H1 (cell line): ENCODE results near the gene PPP2R3C. TPM values are rescaled to one million over a fixed set of nuclear protein-coding genes. Genes with fewer than 3 reads are reported as not detected.

Experiments
- CTCF ChIA-PET: fragments of 300-600 bp; sonication (Branson Sonifier 250); formaldehyde crosslinking; loops from one replicate; lab custom pipeline; 2021; ENCODE audit not compliant: partially characterized antibody; lab: Charles Lee
- POLR2A ChIA-PET: fragments of 300-600 bp; sonication (Branson Sonifier 250); formaldehyde crosslinking; loops from one replicate; lab custom pipeline; 2021; ENCODE audit warnings: inconsistent platforms; ENCODE audit not compliant: partially characterized antibody; lab: Charles Lee
- DNase-seq, 2 experiments: peaks; one replicate each; pipeline versions ENCODE4 v3.0.0 to v3.0.0-alpha.2; 2010 to 2022; ENCODE audit warnings: low spot score in 2 of 2, low read depth in 1 of 2, mixed read lengths in 1 of 2
- FAIRE-seq: peaks from 2 replicates; lab custom pipeline; 2011; peaks lifted over from hg19 to GRCh38; lab: Jason Lieb, UNC
- H2AFZ ChIP-seq: 2 replicates; pipeline ENCODE4 v1.8.1; 2012; ENCODE audit warnings: low read length, inconsistent platforms
- H2AK5ac ChIP-seq: 2 replicates; pipeline ENCODE4 v1.6.1; 2013; ENCODE audit warnings: low read depth, low read length
- H2BK120ac ChIP-seq: replicated peaks from 2 replicates; pipeline ENCODE3; 2013; ENCODE audit warnings: low read depth, low read length, inconsistent platforms
- H2BK12ac ChIP-seq: 2 replicates; pipeline ENCODE4 v1.6.1; 2013; ENCODE audit warnings: low read depth, low read length
- H2BK15ac ChIP-seq: 2 replicates; pipeline ENCODE4 v1.6.1; 2013; ENCODE audit warnings: low read length
- H2BK20ac ChIP-seq: 2 replicates; pipeline ENCODE4 v1.6.1; 2013; ENCODE audit warnings: low read length
- H2BK5ac ChIP-seq: 2 replicates; pipeline ENCODE4 v1.6.1; 2013; ENCODE audit warnings: low read depth, low read length
- H3K14ac ChIP-seq: 2 replicates; pipeline ENCODE4 v1.6.1; 2013; ENCODE audit warnings: inconsistent platforms; ENCODE audit not compliant: insufficient read length
- H3K18ac ChIP-seq: 2 replicates; pipeline ENCODE4 v1.6.1; 2013; ENCODE audit warnings: low read length; ENCODE audit errors: extremely low read depth
- H3K23ac ChIP-seq: 2 replicates; pipeline ENCODE4 v1.6.1; 2013; ENCODE audit warnings: inconsistent platforms; ENCODE audit not compliant: insufficient read length
- H3K23me2 ChIP-seq: 2 replicates; pipeline ENCODE4 v1.6.1; 2013; ENCODE audit warnings: low read depth, low read length
- H3K27ac ChIP-seq: 2 replicates; pipeline ENCODE4 v1.6.1; 2011; ENCODE audit warnings: low read depth, low read length, inconsistent platforms
- H3K27me3 ChIP-seq, 4 experiments: replicated peaks in 1 of 4; 1 replicate in 1 of 4; 2 replicates in 3 of 4; pipeline versions ENCODE4 v1.6.1 to v1.8.1; 2011 to 2013; ENCODE audit warnings: low read length in 3 of 4, mild to moderate bottlenecking in 3 of 4, inconsistent platforms in 2 of 4, mixed read lengths in 2 of 4, moderate library complexity in 1 of 4; ENCODE audit not compliant: control insufficient read depth in 3 of 4, insufficient read depth in 3 of 4; ENCODE audit errors: extremely low read depth in 1 of 4
- H3K36me3 ChIP-seq, 4 experiments: 2 replicates each; pipeline versions ENCODE4 v1.6.1 to v1.8.1; 2011 to 2013; ENCODE audit warnings: mild to moderate bottlenecking in 4 of 4, low read length in 3 of 4, moderate library complexity in 2 of 4, control low read depth in 1 of 4, inconsistent platforms in 1 of 4; ENCODE audit not compliant: insufficient read depth in 4 of 4, control insufficient read depth in 2 of 4
- H3K4ac ChIP-seq: replicated peaks from 2 replicates; pipeline ENCODE3; 2013; ENCODE audit warnings: low read length, low read depth, mixed read lengths, inconsistent platforms; ENCODE audit not compliant: insufficient read length
- H3K4me1 ChIP-seq, 4 experiments: replicated peaks in 1 of 4; 1 replicate in 1 of 4; 2 replicates in 3 of 4; pipeline versions ENCODE4 v1.6.1 to v1.8.1; 2011 to 2013; ENCODE audit warnings: low read length in 3 of 4, inconsistent platforms in 2 of 4, mixed read lengths in 1 of 4; ENCODE audit not compliant: insufficient read depth in 4 of 4, control insufficient read depth in 3 of 4
- H3K4me2 ChIP-seq, 2 experiments: 2 replicates each; pipeline versions ENCODE4 v1.6.1 to v1.8.1; 2011 to 2013; ENCODE audit warnings: low read depth in 2 of 2, low read length in 2 of 2, control low read depth in 1 of 2, inconsistent platforms in 1 of 2, mild to moderate bottlenecking in 1 of 2; ENCODE audit not compliant: insufficient read depth in 1 of 2
- H3K4me3 ChIP-seq, 4 experiments: fragments of 200-600, 300-600 bp in 1 of 4; sonication (generic), shearing (Covaris generic), sonication (Bioruptor Twin) in 1 of 4; 2 replicates each; pipeline versions ENCODE4 v1.5.1 to v1.8.1; 2011 to 2016; ENCODE audit warnings: low read length in 4 of 4, low read depth in 3 of 4, control low read depth in 2 of 4, inconsistent platforms in 2 of 4, mild to moderate bottlenecking in 2 of 4, mixed read lengths in 1 of 4, moderate library complexity in 1 of 4; ENCODE audit not compliant: insufficient read depth in 2 of 4; ENCODE audit errors: extremely low read depth in 1 of 4
- H3K56ac ChIP-seq: replicated peaks from 2 replicates; pipeline ENCODE3; 2013; ENCODE audit warnings: low read depth, mild to moderate bottlenecking, mixed read lengths, low read length, inconsistent platforms; ENCODE audit not compliant: insufficient read length
- H3K79me1 ChIP-seq: 2 replicates; pipeline ENCODE4 v1.6.1; 2013; ENCODE audit warnings: low read depth, low read length, control low read depth
- H3K79me2 ChIP-seq, 2 experiments: 2 replicates each; pipeline versions ENCODE4 v1.6.1 to v1.8.1; 2012 to 2013; ENCODE audit warnings: low read length in 2 of 2, mild to moderate bottlenecking in 2 of 2, inconsistent platforms in 1 of 2; ENCODE audit not compliant: insufficient read depth in 2 of 2, control insufficient read depth in 1 of 2
- H3K9ac ChIP-seq, 4 experiments: replicated peaks in 1 of 4; 1 replicate in 1 of 4; 2 replicates in 3 of 4; pipeline versions ENCODE4 v1.6.1 to v1.8.1; 2011 to 2013; ENCODE audit warnings: low read depth in 3 of 4, low read length in 3 of 4, control low read depth in 2 of 4, mild to moderate bottlenecking in 2 of 4, moderate library complexity in 2 of 4, inconsistent platforms in 1 of 4; ENCODE audit errors: extremely low read depth in 1 of 4
- H3K9me3 ChIP-seq, 2 experiments: 2 replicates each; pipeline versions ENCODE4 v1.6.1 to v1.8.1; 2012 to 2013; ENCODE audit warnings: mild to moderate bottlenecking in 2 of 2, moderate library complexity in 2 of 2, control low read depth in 1 of 2, inconsistent platforms in 1 of 2, low read depth in 1 of 2, low read length in 1 of 2, mixed read lengths in 1 of 2; ENCODE audit not compliant: insufficient read depth in 2 of 2
- H4K20me1 ChIP-seq, 2 experiments: replicated peaks in 1 of 2; 2 replicates each; pipeline versions ENCODE3 to v1.8.1; 2011 to 2013; ENCODE audit warnings: inconsistent platforms in 2 of 2, low read length in 2 of 2, mild to moderate bottlenecking in 1 of 2; ENCODE audit not compliant: insufficient read depth in 2 of 2, control insufficient read depth in 1 of 2
- H4K5ac ChIP-seq: 2 replicates; pipeline ENCODE4 v1.6.1; 2013; ENCODE audit warnings: low read length, low read depth, mixed read lengths, inconsistent platforms; ENCODE audit not compliant: insufficient read length
- H4K8ac ChIP-seq: 2 replicates; pipeline ENCODE4 v1.8.0; 2013; ENCODE audit warnings: mild to moderate bottlenecking, moderate library complexity, low read length, inconsistent platforms; ENCODE audit not compliant: insufficient read depth; ENCODE audit errors: extremely low read depth
- H4K91ac ChIP-seq: replicated peaks from 2 replicates; pipeline ENCODE3; 2013; ENCODE audit warnings: low read length, mixed read lengths, inconsistent platforms; ENCODE audit not compliant: insufficient read length
- BACH1 ChIP-seq: IDR thresholded peaks from 2 replicates; pipeline ENCODE4 v1.6.1; 2012; ENCODE audit warnings: low read length, improper control_type of control experiment
- BCL11A ChIP-seq, 2 experiments: IDR thresholded peaks; one replicate each; pipeline ENCODE4 v1.6.1; 2011; ENCODE audit warnings: low read depth in 2 of 2, low read length in 2 of 2, mild to moderate bottlenecking in 2 of 2
- BRCA1 ChIP-seq: IDR thresholded peaks from 2 replicates; pipeline ENCODE4 v1.6.1; 2012; ENCODE audit warnings: low read depth, low read length, improper control_type of control experiment
- CHD1 ChIP-seq: IDR thresholded peaks from 2 replicates; pipeline ENCODE4 v1.6.1; 2012; ENCODE audit warnings: low read depth, low read length, improper control_type of control experiment
- EZH2 ChIP-seq: fragments of 200-600 bp; sonication (generic); IDR thresholded peaks from 2 replicates; pipeline ENCODE4 v1.7.1; 2012; ENCODE audit warnings: low read depth, mild to moderate bottlenecking, moderate library complexity, low read length, inconsistent platforms; ENCODE audit not compliant: severe bottlenecking
- HDAC6 ChIP-seq: IDR thresholded peaks from one replicate; pipeline ENCODE4 v1.7.1; 2012; ENCODE audit warnings: low read depth, mild to moderate bottlenecking, inconsistent platforms, low read length, moderate library complexity
- JUN ChIP-seq: IDR thresholded peaks from 2 replicates; pipeline ENCODE4 v1.6.1; 2011; ENCODE audit warnings: low read depth, mild to moderate bottlenecking, improper control_type of control experiment, low read length
- KDM4A ChIP-seq: IDR thresholded peaks from one replicate; pipeline ENCODE4 v1.7.1; 2012; ENCODE audit warnings: low read depth, mild to moderate bottlenecking, moderate library complexity, low read length, inconsistent platforms; ENCODE audit not compliant: severe bottlenecking
- NANOG ChIP-seq: IDR thresholded peaks from 2 replicates; pipeline ENCODE4 v1.6.1; 2011; ENCODE audit warnings: low read length, low read depth, mild to moderate bottlenecking, inconsistent platforms; ENCODE audit not compliant: insufficient read depth, poor library complexity, severe bottlenecking
- RBBP5 ChIP-seq: IDR thresholded peaks from 2 replicates; pipeline ENCODE4 v1.7.1; 2012; ENCODE audit warnings: low read depth, mild to moderate bottlenecking, inconsistent platforms, low read length, moderate library complexity, borderline replicate concordance
- RFX5 ChIP-seq: IDR thresholded peaks from 2 replicates; pipeline ENCODE4 v1.6.1; 2011; ENCODE audit warnings: low read depth, low read length, improper control_type of control experiment, borderline replicate concordance
- SAP30 ChIP-seq: fragments of 300-600 bp; sonication (generic); IDR thresholded peaks from 2 replicates; pipeline ENCODE4 v1.7.1; 2012; ENCODE audit warnings: low read length, moderate library complexity, mild to moderate bottlenecking, inconsistent platforms; ENCODE audit not compliant: insufficient read depth, insufficient replicate concordance
- TBP ChIP-seq: IDR thresholded peaks from 2 replicates; pipeline ENCODE4 v1.6.1; 2011; ENCODE audit warnings: low read depth, low read length, improper control_type of control experiment
- TCF12 ChIP-seq: IDR thresholded peaks from 2 replicates; pipeline ENCODE4 v1.6.1; 2011; ENCODE audit warnings: low read depth, mild to moderate bottlenecking, low read length
- YY1 ChIP-seq: IDR thresholded peaks from 2 replicates; pipeline ENCODE4 v1.6.1; 2011; ENCODE audit warnings: low read depth, mild to moderate bottlenecking, low read length
- WGBS, 2 experiments: shearing (Covaris generic) in 1 of 2; methylation state at CpG; one replicate each; pipeline versions ENCODE4 v1.1.6 to v1.1.7; 2013 to 2015; ENCODE audit warnings: low lambda C conversion rate in 2 of 2, mixed read lengths in 2 of 2, inconsistent platforms in 1 of 2, low coverage in 1 of 2, missing lambda C conversion rate in 1 of 2; ENCODE audit not compliant: insufficient replicate concordance in 2 of 2, insufficient coverage in 1 of 2, insufficient read length in 1 of 2; ENCODE audit errors: extremely low coverage in 1 of 2, missing lambda C conversion rate in 1 of 2; 5-methylcytosine and 5-hydroxymethylcytosine counted together
- polyA plus RNA-seq, 7 experiments: library from polyadenylated mRNA; depleted of rRNA in 3 of 7; stranded (reverse) in 5 of 7; unstranded in 2 of 7; fragments of >200 nt in 5 of 7; fragments of 200-250 nt in 2 of 7; gene quantifications; 1 replicate in 5 of 7; 2 replicates in 1 of 7; 4 replicates in 1 of 7; pipeline versions ENCODE4 v1.2.1 to v1.2.3, GENCODE V29; 2011 to 2013; ENCODE audit warnings: missing spikeins in 2 of 7, mixed read lengths in 2 of 7
- total RNA-seq: library from RNA; stranded (reverse); fragmentation: NEBNext Ultra II Directional; extraction: Animal tissue kit (Norgen Biotek cat#: 25700); gene quantifications from 2 replicates; pipeline ENCODE4 v1.2.1, GENCODE V29; 2021

PPP2R3C gene
- total and polyA plus RNA-seq, 2 of the 8 experiments (the other 6 are each of a cell fraction or from before 2014, with no cell fraction given), result 7.1 to 26.7 TPM

- H4K91ac ChIP-seq, result no peak overlapping the region
- H3K79me2 ChIP-seq, result no peaks in the 10 kb centered on the region
- no peak overlapping the region for H3K27ac ChIP-seq
- H3K4me3 ChIP-seq, result no peak overlapping the region
- H3K18ac ChIP-seq, result no peak overlapping the region
- POLR2A ChIA-PET, result no interaction called here
- H3K9ac ChIP-seq, result no peak overlapping the region
- no peaks in the 10 kb centered on the region for H3K27me3 ChIP-seq
- H3K4ac ChIP-seq, result no peak overlapping the region
- no peak overlapping the region for H3K23ac ChIP-seq
- CTCF ChIA-PET, result no interaction called here
- no peak overlapping the region for H2AFZ ChIP-seq
- H3K56ac ChIP-seq, result no peak overlapping the region
- peaks cover 0 to 5% (median 0%) of the 10 kb centered on the region in 4 experiments; a peak in 1 of 8 replicates for H3K36me3 ChIP-seq
- H2BK20ac ChIP-seq, result no peak overlapping the region
- H3K9me3 ChIP-seq, result no peaks in the 10 kb centered on the region
- H2BK12ac ChIP-seq, result no peak overlapping the region
- H2AK5ac ChIP-seq, result no peak overlapping the region
- no peaks in the 10 kb centered on the region; a peak in 1 of 7 replicates for H3K4me1 ChIP-seq
- H4K8ac ChIP-seq, result no peak overlapping the region
- FAIRE-seq, result no peak
- WGBS, 2 experiments, result 82% methylated on average over 5 of the region's 5 CpGs; no CpG with 5 or more reads in 1 of the 2 experiments
- H3K4me2 ChIP-seq, result no peak overlapping the region
- H2BK15ac ChIP-seq, result no peak overlapping the region
- H3K79me1 ChIP-seq, result no peaks in the 10 kb centered on the region; the same call in 1 of the 2 replicates
- no peaks in the 10 kb centered on the region for H3K23me2 ChIP-seq
- no peak overlapping the region for H4K5ac ChIP-seq
- no peak for DNase-seq
- no peak overlapping the region for H2BK5ac ChIP-seq
- no peak overlapping the region for H2BK120ac ChIP-seq
- no peak overlapping the region for H3K14ac ChIP-seq
- no peaks in the 10 kb centered on the region for H4K20me1 ChIP-seq
- TF ChIP-seq BRCA1 (no peak), TBP (no peak), NANOG (no peak), KDM4A (no peak), BACH1 (no peak), HDAC6 (no peak), EZH2 (no peak), RBBP5 (no peak), JUN (no peak), BCL11A (IDR thresholded peaks at IDR 0.05; ENCODE audit: low read depth in 2 of 2, low read length in 2 of 2) (no peak), CHD1 (no peak), YY1 (no peak), RFX5 (no peak), TCF12 (no peak), SAP30 (no peak)
These were observed 39.4 kb upstream of the PPP2R3C start for GRCh38 chr14:35161231-35161630.
